Effector memory CD8-positive, alpha-beta T cell (primary cell): ENCODE data around the gene SLCO2B1.

Experiments used
- ATAC-seq: fragments of 150-1000 bp; cut with Tn5 transposase; replicated peaks from 2 replicates; pipeline ENCODE4 v1.10.0; 2021; ENCODE audit warnings: mild to moderate bottlenecking, moderate library complexity
- DNase-seq, 3 experiments: peaks; one replicate each; pipeline ENCODE4 v3.0.0; 2021
- H3K27ac Mint-ChIP-seq, 2 donors: one replicate each; pipeline ENCODE4 v1.8.0; 2022; ENCODE audit warnings: mild to moderate bottlenecking in 2 of 2, mixed read lengths in 2 of 2, moderate library complexity in 2 of 2
- H3K27me3 Mint-ChIP-seq, 2 donors: one replicate each; pipeline ENCODE4 v1.8.0; 2022; ENCODE audit warnings: mixed read lengths in 2 of 2
- H3K36me3 Mint-ChIP-seq: one replicate; pipeline ENCODE4 v1.8.0; 2022; ENCODE audit warnings: mild to moderate bottlenecking, moderate library complexity, mixed read lengths; ENCODE audit not compliant: insufficient read depth
- H3K4me1 Mint-ChIP-seq, 2 donors: one replicate each; pipeline ENCODE4 v1.8.0; 2022; ENCODE audit warnings: low read depth in 2 of 2, mixed read lengths in 2 of 2
- H3K4me3 Mint-ChIP-seq, 2 donors: one replicate each; pipeline ENCODE4 v1.8.0; 2022; ENCODE audit warnings: mild to moderate bottlenecking in 2 of 2, mixed read lengths in 2 of 2, moderate library complexity in 2 of 2
- H3K9me3 Mint-ChIP-seq, 2 donors: one replicate each; pipeline ENCODE4 v1.8.0; 2022; ENCODE audit warnings: mixed read lengths in 2 of 2

Gene SLCO2B1

GRCh38 chr11:75237050-75237449 is 86.1 kb downstream of the SLCO2B1 start:
- peaks cover 52 to 70% of the 10 kb centered on the region in 2 donors for H3K27me3 Mint-ChIP-seq
- H3K4me1 Mint-ChIP-seq = peaks cover 0 to 3% of the 10 kb centered on the region in 2 donors
- ATAC-seq (no peak), DNase-seq (no peak)
- peaks cover 9% of the 10 kb centered on the region for H3K36me3 Mint-ChIP-seq
- peaks cover 0 to 9% of the 10 kb centered on the region in 2 donors for H3K9me3 Mint-ChIP-seq
- no peak overlapping the region for H3K4me3 Mint-ChIP-seq
- no peak overlapping the region for H3K27ac Mint-ChIP-seq

GRCh38 chr11:75238595-75239440 is 87.9 kb downstream of the SLCO2B1 start:
- Mint-ChIP-seq H3K36me3 (peaks cover 13% of the 10 kb centered on the region), H3K9me3 (peaks cover 0 to 3% of the 10 kb centered on the region in 2 donors), H3K4me1 (peaks cover 5 to 6% of the 10 kb centered on the region in 2 donors), H3K27me3 (peaks cover 51 to 79% of the 10 kb centered on the region in 2 donors), H3K27ac (no peak overlapping the region), H3K4me3 (peak overlapping the region; percentile 78 to 85)
- ATAC-seq (no peak), DNase-seq (no peak)

GRCh38 chr11:75239531-75240290 is 88.8 kb downstream of the SLCO2B1 start:
- no peak for ATAC-seq
- H3K4me1 Mint-ChIP-seq = peaks cover 5 to 6% of the 10 kb centered on the region in 2 donors
- H3K27me3 Mint-ChIP-seq = peaks cover 43 to 72% of the 10 kb centered on the region in 2 donors

GRCh38 chr11:75240311-75241035 is 89.6 kb downstream of the SLCO2B1 start, which contains the start of gene TPBGL:
Gene TPBGL, plus strand, starts transcription at chr11:75240774. Its CDS starts 276 bp downstream, at chr11:75241050.
- peak within 1 kb of the TSS; percentile 78 to 85 for H3K4me3 Mint-ChIP-seq
- H3K4me1 Mint-ChIP-seq = peaks cover 5 to 6% of the 10 kb centered on the region in 2 donors
- ATAC-seq = no peak
- DNase-seq = no peak
- no peak within 1 kb of the TSS for H3K27ac Mint-ChIP-seq
- H3K9me3 Mint-ChIP-seq = no peaks in the 10 kb centered on the region
- H3K27me3 Mint-ChIP-seq = peaks cover 43 to 67% of the 10 kb centered on the region in 2 donors
- H3K36me3 Mint-ChIP-seq = peaks cover 13% of the 10 kb centered on the region

More at GRCh38 chr11:75239531-75240290, 88.8 kb downstream of the SLCO2B1 start:
- Mint-ChIP-seq H3K36me3 (peaks cover 13% of the 10 kb centered on the region), H3K9me3 (no peaks in the 10 kb centered on the region), H3K27ac (no peak overlapping the region), H3K4me3 (peak overlapping the region; percentile 78 to 85)
- no peak for DNase-seq

- H3K27me3 Mint-ChIP-seq = peaks cover 36 to 59% of the 10 kb centered on the region in 2 donors
- ATAC-seq (peak; percentile 88), DNase-seq (peak; percentile 74 to 92 (median 84))
- H3K36me3 Mint-ChIP-seq = peaks cover 10% of the 10 kb centered on the region
- H3K4me3 Mint-ChIP-seq = peak overlapping the region; percentile 77 to 84
- no peak overlapping the region for H3K27ac Mint-ChIP-seq
- peaks cover 5 to 6% of the 10 kb centered on the region in 2 donors for H3K4me1 Mint-ChIP-seq
- H3K9me3 Mint-ChIP-seq = no peaks in the 10 kb centered on the region
Measured at GRCh38 chr11:75241036-75241905, 90.4 kb downstream of the SLCO2B1 start.

- peaks cover 10% of the 10 kb centered on the region for H3K36me3 Mint-ChIP-seq
- ATAC-seq (peak; percentile 40), DNase-seq (no peak)
- no peaks in the 10 kb centered on the region for H3K9me3 Mint-ChIP-seq
- peak overlapping the region; percentile 77 to 84 for H3K4me3 Mint-ChIP-seq
- H3K27ac Mint-ChIP-seq = peak overlapping the region in 1 of 2 donors; percentile 84
- H3K4me1 Mint-ChIP-seq = peaks cover 5 to 6% of the 10 kb centered on the region in 2 donors
- peaks cover 32 to 51% of the 10 kb centered on the region in 2 donors for H3K27me3 Mint-ChIP-seq
Measured at GRCh38 chr11:75241906-75242644, 91.2 kb downstream of the SLCO2B1 start.

- Mint-ChIP-seq H3K27me3 (peaks cover 24 to 43% of the 10 kb centered on the region in 2 donors), H3K9me3 (no peaks in the 10 kb centered on the region), H3K27ac (peak overlapping the region in 1 of 2 donors; percentile 84), H3K4me1 (peaks cover 5 to 6% of the 10 kb centered on the region in 2 donors), H3K4me3 (peak overlapping the region; percentile 77 to 84), H3K36me3 (peaks cover 8% of the 10 kb centered on the region)
- no peak for ATAC-seq
- no peak for DNase-seq
Measured at GRCh38 chr11:75242722-75243600, 92.1 kb downstream of the SLCO2B1 start.

- DNase-seq (no peak), ATAC-seq (no peak)
- Mint-ChIP-seq H3K4me3 (no peak overlapping the region), H3K36me3 (peaks cover 8% of the 10 kb centered on the region), H3K27me3 (peaks cover 20 to 35% of the 10 kb centered on the region in 2 donors), H3K9me3 (no peaks in the 10 kb centered on the region), H3K27ac (no peak overlapping the region), H3K4me1 (peaks cover 5 to 7% of the 10 kb centered on the region in 2 donors)
Measured at GRCh38 chr11:75244052-75244814, 93.3 kb downstream of the SLCO2B1 start.

- H3K4me1 Mint-ChIP-seq = peaks cover 5 to 7% of the 10 kb centered on the region in 2 donors
- ATAC-seq (no peak), DNase-seq (no peak)
- no peak overlapping the region for H3K4me3 Mint-ChIP-seq
- H3K27ac Mint-ChIP-seq = no peak overlapping the region
- H3K9me3 Mint-ChIP-seq = no peaks in the 10 kb centered on the region
- peaks cover 27 to 29% of the 10 kb centered on the region in 2 donors for H3K27me3 Mint-ChIP-seq
- peaks cover 8% of the 10 kb centered on the region for H3K36me3 Mint-ChIP-seq
Measured at GRCh38 chr11:75245356-75246005, 94.6 kb downstream of the SLCO2B1 start.

GRCh38 chr11:75246006-75246670 is 95.2 kb downstream of the SLCO2B1 start:
- peaks cover 5 to 7% of the 10 kb centered on the region in 2 donors for H3K4me1 Mint-ChIP-seq
- ATAC-seq = no peak
- peaks cover 8% of the 10 kb centered on the region for H3K36me3 Mint-ChIP-seq
- no peak for DNase-seq
- H3K27me3 Mint-ChIP-seq = peaks cover 27 to 32% of the 10 kb centered on the region in 2 donors
- H3K9me3 Mint-ChIP-seq = no peaks in the 10 kb centered on the region
- no peak overlapping the region for H3K27ac Mint-ChIP-seq
- no peak overlapping the region for H3K4me3 Mint-ChIP-seq
